ENCODE data around the gene AGTRAP. TPM values are rescaled to one million over a fixed set of nuclear protein-coding genes. Genes with fewer than 3 reads are reported as not detected.

The AGTRAP gene
- total RNA-seq, 1 experiment from 2014 or later = 65.1 TPM

GRCh38 chr1:11784256-11784992 lies 48.5 kb downstream of the AGTRAP start:
- DNase-seq (ENCODE audit: low spot score) = no peak

- no peak for DNase-seq (ENCODE audit: low spot score)
These were observed 49.2 kb downstream of the AGTRAP start for GRCh38 chr1:11784993-11785769.

GRCh38 chr1:11786168-11786567 lies 50.2 kb downstream of the AGTRAP start:
- DNase-seq (ENCODE audit: low spot score) = no peak

DNA sequence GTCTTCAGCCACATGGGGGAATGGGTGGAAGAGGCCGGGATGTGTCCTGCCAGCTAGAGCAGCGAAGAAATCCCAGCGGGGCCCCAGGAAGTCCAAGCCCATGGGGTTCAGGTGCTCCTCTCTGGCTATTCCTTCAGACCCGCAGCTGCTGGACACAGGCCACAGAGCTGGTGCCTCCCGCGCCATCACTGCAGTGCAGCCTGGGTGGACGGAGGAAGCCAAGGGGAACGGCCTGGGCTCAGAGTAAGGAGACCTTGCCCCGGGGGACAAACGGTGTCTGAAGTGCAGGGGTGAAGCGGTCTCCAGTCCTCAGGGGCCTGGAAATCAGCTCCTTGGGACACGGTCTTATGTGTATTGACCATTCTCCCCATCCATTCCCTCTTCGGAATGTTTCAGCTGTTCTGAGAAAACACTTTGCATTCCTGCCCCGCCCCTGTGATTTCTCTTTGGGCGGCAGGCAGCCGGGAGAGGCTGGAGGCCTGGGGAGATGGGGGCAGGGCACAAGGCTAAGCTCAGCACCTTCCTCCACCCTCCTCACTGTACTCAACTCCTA lies 51.4 kb downstream of the AGTRAP start:
- no peak for DNase-seq (ENCODE audit: low spot score)

DNA sequence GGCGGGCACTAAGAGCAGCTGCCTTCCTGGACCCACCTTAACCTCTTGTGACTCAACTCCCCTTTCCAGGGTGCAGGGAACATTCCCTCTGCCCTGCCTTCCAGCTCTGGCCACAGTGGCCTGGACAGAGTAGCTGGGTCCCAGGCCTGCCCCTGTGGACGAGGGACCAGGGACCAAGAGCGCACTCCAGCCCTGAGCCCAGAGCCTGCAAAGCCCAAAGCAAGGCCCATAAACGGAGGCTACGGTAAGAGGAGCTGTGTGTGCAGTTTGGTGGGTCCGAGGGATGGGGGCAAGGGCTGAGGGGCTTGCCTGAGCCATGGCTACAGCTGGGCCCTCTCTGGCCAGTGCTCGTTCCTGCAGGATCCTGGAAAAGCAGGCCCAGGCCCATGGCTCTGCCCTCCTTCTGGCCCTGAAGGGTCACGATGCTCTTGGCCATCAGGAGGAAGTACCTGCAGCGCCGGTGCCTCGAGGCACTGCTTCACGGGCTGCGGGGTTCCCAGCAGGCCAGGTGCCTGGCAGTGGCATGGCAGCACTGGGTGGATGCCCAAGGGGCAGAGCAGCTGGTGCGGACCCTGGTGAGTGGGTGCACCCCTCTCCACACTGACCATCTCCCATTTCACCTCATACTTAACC lies 52.0 kb downstream of the AGTRAP start:
- no peak for DNase-seq (ENCODE audit: low spot score)

DNA sequence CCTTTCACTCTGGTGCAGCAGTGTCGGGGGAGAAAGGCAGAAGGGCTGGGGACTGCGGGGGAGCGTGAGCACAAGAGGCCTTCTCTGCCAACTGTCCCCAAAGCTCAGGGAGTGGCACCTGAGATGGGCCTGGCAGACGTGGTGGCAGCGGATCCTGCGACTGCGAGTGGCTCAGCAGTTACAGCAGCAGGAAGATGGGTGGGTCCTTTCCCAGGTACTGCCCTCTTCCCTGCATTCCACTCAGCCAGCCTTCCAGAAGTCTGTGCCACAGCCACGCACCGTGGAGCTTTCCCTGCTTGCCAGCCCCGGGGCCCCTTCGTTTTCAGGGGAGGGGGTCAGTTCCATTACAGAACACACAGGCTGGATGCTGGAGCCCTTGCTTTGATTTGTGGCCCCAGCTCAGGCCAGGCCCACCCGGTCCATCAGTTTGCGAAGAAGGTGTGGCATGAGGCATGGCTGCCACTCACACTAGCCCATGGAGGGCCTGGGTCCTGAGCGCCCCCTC lies 52.7 kb downstream of the AGTRAP start:
- no peak for DNase-seq (ENCODE audit: low spot score)

DNA sequence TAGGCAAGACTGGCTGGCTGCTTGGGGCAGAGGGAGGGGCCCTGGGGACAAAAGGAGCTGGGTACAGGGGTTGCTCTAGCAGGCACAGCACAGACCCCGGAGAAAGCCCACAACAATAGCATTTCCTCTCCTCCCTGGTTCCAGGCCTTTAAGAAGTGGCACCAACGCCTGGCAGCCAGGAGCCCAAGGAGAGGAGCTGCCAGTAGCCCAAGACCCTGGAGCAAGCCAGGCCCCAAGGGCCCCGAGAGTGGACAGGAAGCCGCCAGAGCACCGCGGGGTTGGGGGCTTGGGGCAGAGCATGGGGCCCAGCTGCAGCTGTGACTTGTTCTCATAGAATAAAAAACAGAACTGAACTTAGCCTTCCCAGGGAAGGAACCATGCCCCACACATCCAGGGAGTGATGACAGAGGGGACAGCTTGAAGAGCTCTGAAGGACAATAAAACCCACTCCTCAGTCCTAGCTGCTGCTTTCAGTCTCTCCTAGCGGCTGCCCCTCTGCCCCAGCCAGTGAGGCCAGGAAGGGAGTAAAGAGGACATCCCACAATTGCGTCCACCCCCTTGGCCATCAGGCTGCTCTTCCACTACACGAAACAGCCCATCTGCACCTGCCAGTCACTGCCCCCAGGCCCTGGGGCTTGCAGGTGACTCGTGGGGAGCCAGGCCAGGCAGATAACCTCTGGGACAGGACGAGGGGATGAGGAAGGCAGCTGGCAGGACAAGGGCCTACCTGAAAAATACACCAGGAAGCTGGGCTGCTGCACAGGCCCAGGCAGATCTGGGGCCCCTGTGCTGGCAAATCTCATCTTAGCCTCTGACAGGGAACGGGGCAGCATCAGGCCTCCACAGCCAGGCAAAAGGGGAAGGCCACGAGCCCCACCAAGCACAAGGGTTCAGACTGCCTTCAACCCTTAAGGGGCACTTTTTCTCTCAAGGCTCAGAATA lies 53.5 kb downstream of the AGTRAP start:
- DNase-seq (ENCODE audit: low spot score) = no peak

DNA sequence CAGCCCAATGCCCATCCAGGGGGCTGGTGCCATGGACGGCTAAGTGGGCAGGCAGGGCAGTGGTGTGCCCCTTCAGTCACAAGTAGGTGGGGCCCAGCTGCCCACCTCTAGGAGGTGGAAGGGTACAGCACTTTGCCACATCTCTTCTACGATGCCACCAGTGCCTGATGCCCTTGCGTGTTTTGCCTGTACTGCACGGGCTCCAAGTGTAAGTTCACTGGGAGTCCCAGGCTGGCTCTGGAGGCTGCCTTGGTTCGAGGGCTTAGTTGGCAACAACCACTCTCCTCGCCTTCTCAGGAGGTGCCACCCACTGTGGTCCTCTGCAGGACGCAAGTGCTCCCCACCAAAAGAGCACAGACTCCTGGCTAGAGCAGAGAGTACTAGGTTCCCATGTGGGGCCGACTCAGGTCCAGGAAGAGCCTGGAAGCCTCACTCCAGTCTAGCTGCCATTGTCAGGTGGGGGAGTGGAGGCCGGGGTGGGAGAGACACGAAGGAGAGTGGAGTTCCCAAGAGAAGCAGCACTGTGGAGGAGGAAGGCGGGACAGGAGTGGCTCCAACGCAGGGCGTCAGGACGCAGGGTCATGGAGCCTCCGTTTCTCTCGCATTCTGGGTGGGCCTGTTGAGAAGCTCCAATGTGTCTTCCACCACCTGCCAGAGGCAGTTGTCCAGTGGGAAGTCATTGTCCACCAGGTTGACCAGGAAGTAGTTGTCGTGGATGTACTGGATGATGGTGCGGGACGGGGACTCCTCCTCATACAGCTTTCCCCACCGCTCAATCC lies 54.4 kb downstream of the AGTRAP start:
- no peak for DNase-seq (ENCODE audit: low spot score)

GRCh38 chr1:11790880-11791715 lies 55.2 kb downstream of the AGTRAP start:
- peak; percentile 96 for DNase-seq (ENCODE audit: low spot score)

DNA sequence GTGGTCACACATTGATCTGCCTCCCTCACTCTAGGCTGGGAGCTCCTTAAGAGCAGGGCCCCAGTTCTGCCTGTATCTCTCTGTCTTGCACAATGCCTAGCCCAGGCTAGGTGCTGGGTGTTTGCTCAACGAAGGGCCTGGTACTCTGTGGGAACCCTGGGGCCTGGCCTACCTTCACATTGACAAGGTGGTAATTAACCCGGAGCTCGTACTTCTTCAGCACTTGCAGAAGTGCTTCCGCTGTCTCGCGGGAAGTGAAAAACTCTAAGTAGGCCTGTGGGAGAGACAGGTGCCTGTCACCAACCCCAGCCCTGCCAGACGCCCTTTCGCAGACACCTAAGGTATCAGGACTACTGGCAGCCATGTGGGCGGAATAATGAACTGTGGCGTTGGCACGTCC lies 56.2 kb downstream of the AGTRAP start:
- no peak for DNase-seq (ENCODE audit: low spot score)

DNA sequence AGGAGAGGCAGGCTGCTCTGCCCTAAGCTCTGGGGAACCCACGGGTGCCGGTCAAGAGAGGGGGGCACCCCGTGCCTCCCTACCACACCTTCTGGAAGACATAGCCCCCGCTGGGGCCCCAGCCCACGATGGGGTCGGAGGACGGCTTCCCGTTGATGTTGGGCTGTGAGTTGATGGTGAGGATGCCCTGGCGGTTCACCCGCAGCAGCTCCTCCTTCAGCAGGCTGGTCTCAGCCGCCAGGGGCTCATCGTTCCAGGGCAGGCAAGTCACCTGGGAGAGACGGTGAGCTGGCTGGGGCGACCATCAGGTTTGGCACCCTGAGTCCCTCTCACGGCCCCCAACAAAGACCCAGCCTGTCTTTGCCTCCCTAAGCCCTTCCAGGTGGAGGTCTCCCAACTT lies 57.9 kb downstream of the AGTRAP start:
- DNase-seq (ENCODE audit: low spot score) = no peak

DNA sequence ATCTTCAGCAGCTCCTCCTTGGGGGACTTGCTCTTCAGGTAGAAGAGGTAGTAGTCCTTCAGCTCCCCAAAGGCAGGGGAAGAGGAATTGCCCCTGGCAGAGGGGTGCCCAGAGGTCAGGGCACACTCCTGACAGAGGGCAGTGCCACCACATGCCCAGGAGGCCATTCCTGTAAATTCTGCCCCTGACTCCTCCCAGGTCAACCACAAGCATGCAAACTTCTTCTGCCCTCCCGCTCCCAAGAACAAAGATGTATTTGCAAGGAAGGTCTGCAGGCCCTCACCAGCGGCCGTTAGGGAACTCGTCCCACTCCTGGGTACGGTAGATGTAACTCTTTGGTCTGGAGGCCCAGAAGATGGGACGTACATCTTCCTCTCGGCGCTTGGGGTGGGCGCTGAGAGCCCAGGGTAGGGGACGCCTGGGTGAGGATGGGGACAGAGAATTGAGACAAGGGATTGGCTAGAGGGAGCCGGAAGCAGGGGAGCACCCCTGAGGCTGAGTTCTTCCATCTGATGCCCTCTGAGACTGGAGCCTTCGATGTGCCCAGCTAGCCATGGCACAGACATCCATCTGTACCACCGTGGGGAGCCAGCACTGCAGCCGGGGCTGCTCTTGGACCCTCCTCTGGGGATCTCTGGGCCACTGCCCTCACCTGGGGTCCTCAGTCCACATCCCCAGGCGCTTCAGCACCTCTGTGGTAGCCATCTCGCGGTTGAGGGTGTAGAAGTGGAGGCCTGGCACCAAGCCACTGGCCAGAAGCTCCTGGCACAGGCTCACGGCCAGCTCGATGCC lies 58.7 kb downstream of the AGTRAP start:
- no peak for DNase-seq (ENCODE audit: low spot score)

- DNase-seq (ENCODE audit: low spot score) = no peak
These were observed 59.4 kb downstream of the AGTRAP start for GRCh38 chr1:11795238-11795890.

GRCh38 chr1:11796036-11796828 lies 60.3 kb downstream of the AGTRAP start:
- no peak for DNase-seq (ENCODE audit: low spot score)

DNA sequence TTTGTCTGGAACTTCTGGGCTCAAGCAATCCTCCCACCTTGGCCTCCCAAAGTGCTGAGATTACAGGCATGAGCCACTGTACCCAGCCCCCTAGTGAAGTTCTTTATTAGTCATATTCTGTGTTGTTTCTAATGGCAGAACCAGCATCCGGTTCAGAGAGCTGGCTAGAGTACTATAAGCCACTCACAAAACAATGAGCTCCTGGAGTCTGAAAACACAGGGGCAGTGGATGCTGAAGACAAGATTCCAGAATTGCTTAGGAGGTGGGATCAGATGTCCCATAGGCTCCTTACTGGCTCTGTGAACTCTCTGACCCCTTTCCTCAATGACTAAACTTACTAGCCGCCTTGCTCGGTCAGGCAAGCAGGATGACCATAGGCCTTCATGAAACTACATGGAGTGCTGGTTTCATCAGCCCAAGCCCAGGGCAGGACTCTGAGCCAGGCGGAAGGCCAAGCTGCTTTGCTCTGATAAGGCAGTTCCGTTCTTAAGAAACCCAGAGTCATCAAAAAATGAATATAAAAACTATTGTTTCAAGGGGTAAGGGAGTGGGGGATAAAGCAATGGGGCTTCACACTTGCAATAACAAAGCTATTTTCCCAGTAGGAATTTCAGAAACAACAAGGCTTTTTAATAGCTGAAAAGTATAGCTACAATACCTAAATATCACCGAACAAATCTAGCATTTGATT lies 61.7 kb downstream of the AGTRAP start:
- no peak for DNase-seq (ENCODE audit: low spot score)

DNA sequence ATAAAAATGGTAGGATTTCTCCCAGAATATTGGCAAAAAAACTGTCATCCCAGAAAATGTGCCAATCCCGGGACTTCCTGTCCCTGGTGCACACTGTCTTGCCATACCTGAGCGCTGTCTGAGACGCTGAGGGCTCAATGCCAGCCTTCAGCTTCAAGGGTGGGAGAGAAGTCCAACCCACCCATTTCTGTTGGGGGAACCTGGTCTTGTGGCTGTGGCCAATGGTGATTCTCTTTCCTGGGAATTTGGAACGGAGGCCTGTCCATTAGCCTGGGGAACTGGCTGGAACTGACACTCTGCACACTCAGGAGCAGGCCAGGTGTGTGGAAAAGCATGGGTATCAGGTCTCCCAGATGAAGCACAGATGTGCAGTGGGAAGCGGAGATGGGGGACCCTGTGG lies 63.2 kb downstream of the AGTRAP start:
- no peak for DNase-seq (ENCODE audit: low spot score)

DNA sequence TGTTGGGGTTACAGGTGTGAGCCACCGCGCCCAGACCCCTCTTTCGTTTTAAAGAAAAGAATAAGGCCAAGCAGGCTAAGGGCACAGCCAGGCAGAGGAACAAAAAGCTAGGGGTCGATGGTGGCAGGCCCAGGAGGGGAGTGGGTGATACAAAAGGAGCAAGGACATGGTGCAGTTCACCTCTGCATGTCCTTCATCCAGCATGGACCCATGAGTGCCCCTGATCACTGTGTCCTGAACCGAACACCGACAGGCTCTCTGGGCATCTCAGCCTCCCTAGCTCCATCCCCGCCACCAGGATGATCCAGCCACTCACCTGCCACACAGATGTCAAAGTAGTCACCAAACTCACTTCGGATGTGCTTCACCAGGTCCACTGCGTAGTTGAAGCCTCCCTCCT lies 64.0 kb downstream of the AGTRAP start:
- no peak for DNase-seq (ENCODE audit: low spot score)
